Erythroblast (primary cell): ENCODE results near the gene NPHS1.
A peak's percentile ranks its signal among the peaks of the same experiment; 100 is the strongest.

Source experiments
- DNase-seq, 2 experiments: peaks; one replicate each; lab custom pipeline; 2025; lab: John Stamatoyannopoulos, UW
- GATA1 ChIP-seq: IDR thresholded peaks from 2 replicates; pipeline ENCODE4 v1.6.1; 2011; ENCODE audit warnings: low read depth, mild to moderate bottlenecking, control low read depth, low read length, moderate library complexity
- POLR2A ChIP-seq: IDR thresholded peaks from 2 replicates; pipeline ENCODE4 v1.6.1; 2011; ENCODE audit warnings: mild to moderate bottlenecking, low read length

Gene NPHS1

GRCh38 chr19:35868823-35869326 is 16.6 kb upstream of the NPHS1 start:
- no peak for TF ChIP-seq POLR2A
- TF ChIP-seq GATA1, result no peak
- DNase-seq, result no peak

GRCh38 chr19:35868172-35868822 is 16.0 kb upstream of the NPHS1 start, which contains the start of gene APLP1:
APLP1 (plus strand) TSS chr19:35868574; CDS start chr19:35868637, 63 bp downstream.
- DNase-seq, result peak in 1 of 2 experiments; percentile 25
- TF ChIP-seq POLR2A (no peak), GATA1 (no peak)

GRCh38 chr19:35863018-35863417 is 10.7 kb upstream of the NPHS1 start:
- TF ChIP-seq GATA1, result no peak
- no peak for TF ChIP-seq POLR2A
- no peak for DNase-seq

GRCh38 chr19:35862528-35862927 is 10.2 kb upstream of the NPHS1 start:
- TF ChIP-seq GATA1, result no peak
- no peak for TF ChIP-seq POLR2A

DNA sequence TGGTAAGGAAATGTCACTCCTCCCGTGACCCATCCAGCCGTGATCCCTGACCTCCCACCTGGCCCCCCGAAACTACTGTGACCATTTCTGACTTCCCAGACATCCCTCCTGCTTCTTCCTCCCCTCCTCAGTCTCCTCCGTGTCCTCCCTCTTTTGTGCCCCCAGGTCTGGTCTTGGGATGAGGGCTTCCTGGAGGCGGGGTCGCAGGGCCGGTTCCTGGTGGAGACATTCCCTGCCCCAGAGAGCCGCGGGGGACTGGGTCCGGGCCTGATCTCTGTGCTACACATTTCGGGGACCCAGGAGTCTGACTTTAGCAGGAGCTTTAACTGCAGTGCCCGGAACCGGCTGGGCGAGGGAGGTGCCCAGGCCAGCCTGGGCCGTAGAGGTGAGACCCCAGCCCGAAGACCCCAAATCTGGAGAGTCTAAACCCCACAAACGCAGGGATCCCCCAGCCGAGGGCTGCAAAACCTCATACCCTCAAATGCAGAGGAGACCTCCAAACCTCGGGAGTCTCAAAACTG is 9.4 kb upstream of the NPHS1 start:
- no peak for DNase-seq
- TF ChIP-seq GATA1 (no peak), POLR2A (no peak)

More at GRCh38 chr19:35862528-35862927, 10.2 kb upstream of the NPHS1 start:
- DNase-seq, result no peak

GRCh38 chr19:35860818-35861639 is 8.7 kb upstream of the NPHS1 start:
- TF ChIP-seq GATA1 (no peak), POLR2A (no peak)
- no peak for DNase-seq

DNA sequence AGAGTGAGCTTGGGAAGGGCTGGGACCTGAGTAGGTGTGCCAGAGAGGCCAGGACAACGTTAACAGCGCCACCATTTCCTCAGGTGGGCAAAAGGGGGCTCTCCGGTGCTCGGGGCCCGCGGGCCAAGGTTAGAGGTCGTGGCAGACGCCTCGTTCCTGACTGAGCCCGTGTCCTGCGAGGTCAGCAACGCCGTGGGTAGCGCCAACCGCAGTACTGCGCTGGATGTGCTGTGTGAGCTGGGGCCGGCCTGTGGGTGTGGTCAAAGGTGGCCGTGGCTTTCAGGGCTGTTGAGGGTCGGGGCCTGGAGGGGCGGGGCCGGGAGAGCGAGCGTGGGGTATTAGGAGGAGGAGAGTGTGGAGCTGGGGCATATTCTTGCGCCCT is 8.1 kb upstream of the NPHS1 start:
- TF ChIP-seq GATA1, result no peak
- no peak for TF ChIP-seq POLR2A

DNA sequence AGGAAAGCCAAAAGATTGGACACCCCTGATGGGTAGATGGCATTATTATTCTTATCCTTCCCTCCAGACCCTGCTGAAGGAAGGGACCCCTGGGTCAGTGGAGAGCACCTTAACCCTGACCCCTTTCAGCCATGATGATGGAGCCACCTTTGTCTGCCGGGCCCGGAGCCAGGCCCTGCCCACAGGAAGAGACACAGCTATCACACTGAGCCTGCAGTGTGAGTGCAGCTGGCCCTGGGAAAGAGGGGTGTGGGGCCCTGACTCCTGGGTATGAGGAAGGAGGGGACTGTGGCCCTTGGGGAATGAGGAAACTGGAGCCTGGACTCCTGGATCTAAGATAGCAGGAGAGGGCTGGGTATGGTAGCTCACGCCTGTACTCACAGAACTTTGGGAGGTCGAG is 7.1 kb upstream of the NPHS1 start:
- TF ChIP-seq GATA1 (no peak), POLR2A (no peak)
- DNase-seq, result no peak

More for the DNA sequence above, 8.1 kb upstream of the NPHS1 start:
- no peak for DNase-seq

DNA sequence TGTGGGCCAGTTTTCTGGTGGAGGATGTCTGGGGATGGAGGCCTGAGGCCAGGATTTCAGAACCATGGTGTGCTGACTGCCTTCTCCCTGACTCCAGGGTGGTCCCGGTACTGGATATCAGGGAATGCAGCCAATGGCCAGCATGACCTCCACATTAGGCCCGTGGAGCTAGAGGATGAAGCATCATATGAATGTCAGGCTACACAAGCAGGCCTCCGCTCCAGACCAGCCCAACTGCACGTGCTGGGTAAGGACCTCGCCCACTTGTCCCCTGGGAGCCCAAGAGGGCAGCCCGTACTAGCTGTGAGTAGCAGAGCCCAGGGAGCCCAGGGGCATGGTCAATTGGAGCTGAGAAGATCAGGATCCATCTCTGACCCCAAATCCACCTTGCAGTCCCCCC is 6.0 kb upstream of the NPHS1 start:
- DNase-seq, result no peak
- TF ChIP-seq GATA1 (no peak), POLR2A (no peak)

DNA sequence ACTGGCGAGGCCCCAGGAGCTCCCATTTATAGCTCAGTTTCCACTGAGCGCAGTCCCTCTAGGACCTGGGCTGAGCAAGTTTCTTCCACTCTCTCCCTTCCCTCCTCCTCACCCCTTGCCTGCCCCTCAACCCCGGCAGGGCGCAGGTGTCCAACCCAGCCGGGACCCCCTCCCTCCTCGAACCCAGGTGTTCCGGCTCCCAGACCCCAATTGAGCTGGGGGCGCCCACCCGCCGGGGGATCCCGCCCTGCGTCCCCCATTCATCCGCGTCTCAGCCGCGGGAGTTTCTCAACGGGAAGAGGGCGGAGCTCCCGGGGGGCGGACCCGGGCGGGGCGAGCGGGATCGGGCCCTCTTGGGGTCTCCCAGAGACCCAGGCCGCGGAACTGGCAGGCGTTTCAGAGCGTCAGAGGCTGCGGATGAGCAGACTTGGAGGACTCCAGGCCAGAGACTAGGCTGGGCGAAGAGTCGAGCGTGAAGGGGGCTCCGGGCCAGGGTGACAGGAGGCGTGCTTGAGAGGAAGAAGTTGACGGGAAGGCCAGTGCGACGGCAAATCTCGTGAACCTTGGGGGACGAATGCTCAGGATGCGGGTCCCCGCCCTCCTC is 4.3 kb upstream of the NPHS1 start, which contains the start of gene KIRREL2:
KIRREL2 (plus strand) TSS at position 366 of the 604 bp plus-strand sequence; CDS start at position 575, 209 bp downstream.
- TF ChIP-seq GATA1 (no peak), POLR2A (no peak)
- no peak for DNase-seq

GRCh38 chr19:35853038-35853756 is 893 bp upstream of the NPHS1 start:
- TF ChIP-seq POLR2A (no peak), GATA1 (no peak)
- DNase-seq, result no peak

DNA sequence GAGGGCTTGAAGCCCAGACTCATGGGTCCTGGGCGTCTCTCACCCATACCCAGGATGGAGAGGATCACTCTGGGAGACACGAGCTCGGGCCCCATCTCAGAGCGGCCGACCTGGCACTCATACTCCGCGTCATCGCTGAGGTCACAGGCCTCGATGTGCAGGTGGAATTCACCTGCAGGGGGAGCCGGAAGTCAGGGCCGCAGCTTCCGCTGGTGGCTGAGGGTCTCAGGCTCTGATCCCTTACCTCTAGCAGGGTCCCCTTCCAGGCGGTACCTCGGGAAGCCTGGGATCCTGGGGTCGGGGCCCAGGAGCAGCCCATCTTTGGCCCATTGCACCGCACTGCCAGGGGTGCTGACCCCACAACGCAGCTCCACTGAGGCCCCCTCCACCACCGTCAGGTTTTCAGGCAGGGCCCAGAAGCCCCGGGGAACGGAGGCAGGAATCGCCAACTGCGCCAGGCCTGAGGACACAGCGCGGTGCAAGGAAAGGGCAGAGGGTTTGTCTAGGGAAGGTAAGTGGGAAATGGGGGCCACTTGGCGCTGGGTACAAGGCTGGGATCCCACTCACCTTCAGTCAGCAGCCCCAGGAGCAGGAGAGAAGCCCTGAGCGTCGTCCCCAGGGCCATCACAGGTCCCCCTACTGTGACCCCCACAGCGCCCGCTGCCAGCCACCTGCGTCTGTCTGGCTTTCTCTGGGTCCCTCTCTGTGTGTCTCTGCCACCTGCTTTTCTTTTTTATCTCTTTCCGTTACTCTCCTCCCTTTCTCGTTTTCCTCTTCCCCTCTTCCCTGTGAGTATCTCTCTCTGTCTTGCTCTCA is 883 bp downstream of the NPHS1 start:
- TF ChIP-seq GATA1 (no peak), POLR2A (no peak)
- no peak for DNase-seq
